ENCODE data around the gene DEXI. TPM values are rescaled to one million over a fixed set of nuclear protein-coding genes. Genes with fewer than 3 reads are reported as not detected.

The DEXI gene
- polyA plus RNA-seq, 3 donors: 4.9 to 10.8 (median 6.8) TPM

- Histone ChIP-seq H3K4me3 (replicated peaks in 1 of 3; ENCODE audit: low read depth in 2 of 3, low read length in 3 of 3) (no peak overlapping the region), H3K27ac (ENCODE audit: low read depth in 1 of 2, low read length in 2 of 2) (no peak overlapping the region), H2AFZ (ENCODE audit: insufficient read depth, low read depth, low read length, poor library complexity, severe bottlenecking) (no peak overlapping the region), H3K4me1 (ENCODE audit: control insufficient read depth in 1 of 2, insufficient read depth in 2 of 2, low read length in 2 of 2) (no peaks in the 10 kb centered on the region), H3K27me3 (ENCODE audit: control insufficient read depth in 2 of 2, insufficient read depth in 2 of 2, low read length in 2 of 2) (no peaks in the 10 kb centered on the region), H3K36me3 (replicated peaks in 1 of 2; ENCODE audit: control insufficient read depth in 1 of 2, insufficient read depth in 2 of 2, low read length in 2 of 2) (peaks cover 94 to 100% of the 10 kb centered on the region in 2 donors), H4K20me1 (ENCODE audit: insufficient read depth, low read length) (peaks cover 94% of the 10 kb centered on the region), H3K4me2 (replicated peaks; ENCODE audit: extremely low read depth, low read length, poor library complexity, severe bottlenecking) (no peak overlapping the region), H3K9ac (ENCODE audit: insufficient read depth, low read length, poor library complexity, severe bottlenecking) (no peak overlapping the region), H3K9me3 (replicated peaks in 1 of 2; ENCODE audit: control insufficient read depth in 1 of 2, insufficient read depth in 1 of 2, low read length in 2 of 2) (no peaks in the 10 kb centered on the region), H3K79me2 (ENCODE audit: insufficient read depth, low read length) (no peaks in the 10 kb centered on the region)
- peaks cover 4% of the 10 kb centered on the region for H3K4me1 Mint-ChIP-seq
- no peaks in the 10 kb centered on the region for H3K9me3 Mint-ChIP-seq
- intact Hi-C loops (cut with micrococcal nuclease): no loop called here
- H3K4me3 Mint-ChIP-seq: no peak overlapping the region
- H3K36me3 Mint-ChIP-seq: peaks cover 81 to 94% of the 10 kb centered on the region in 2 donors
- no peaks in the 10 kb centered on the region for H3K27me3 Mint-ChIP-seq (ENCODE audit: low read depth in 3 of 3)
- TF ChIP-seq CTCF (IDR thresholded peaks at IDR 0.05): no peak
- H3K27ac Mint-ChIP-seq: peak overlapping the region in 5 of 7 donors; percentile 4 to 88 (median 38)
- no peak for DNase-seq
Measured at GRCh38 chr16:10911267-10911666, 31.0 kb downstream of the DEXI start.

GRCh38 chr16:10907757-10908045 is 34.6 kb downstream of the DEXI start:
- Mint-ChIP-seq H3K4me1 (no peaks in the 10 kb centered on the region), H3K36me3 (peaks cover 86 to 96% of the 10 kb centered on the region in 2 donors), H3K4me3 (no peak overlapping the region), H3K27me3 (ENCODE audit: low read depth in 3 of 3) (no peaks in the 10 kb centered on the region), H3K27ac (no peak overlapping the region), H3K9me3 (peaks cover 0 to 5% (median 3%) of the 10 kb centered on the region in 7 donors)
- no peak for TF ChIP-seq CTCF (IDR thresholded peaks at IDR 0.05)
- WGBS (ENCODE audit: insufficient coverage): 93% methylated on average over 21 of the region's 21 CpGs
- no peaks in the 10 kb centered on the region for H3K27me3 ChIP-seq (ENCODE audit: control insufficient read depth in 2 of 2, insufficient read depth in 2 of 2, low read length in 2 of 2)
- H3K36me3 ChIP-seq (replicated peaks in 1 of 2; ENCODE audit: control insufficient read depth in 1 of 2, insufficient read depth in 2 of 2, low read length in 2 of 2): peaks cover 99 to 100% of the 10 kb centered on the region in 2 donors
- no peak overlapping the region for H2AFZ ChIP-seq (ENCODE audit: insufficient read depth, low read depth, low read length, poor library complexity, severe bottlenecking)
- no peak for DNase-seq
- intact Hi-C loops (cut with micrococcal nuclease): loop anchor here in 1 of 2 donors (5.0 kb wide), 1 partner anchor 50 kb away; no protein-coding TSS in a partner anchor
- no peaks in the 10 kb centered on the region for H3K4me1 ChIP-seq (ENCODE audit: control insufficient read depth in 1 of 2, insufficient read depth in 2 of 2, low read length in 2 of 2)
- H4K20me1 ChIP-seq (ENCODE audit: insufficient read depth, low read length): peaks cover 99% of the 10 kb centered on the region
- H3K9ac ChIP-seq (ENCODE audit: insufficient read depth, low read length, poor library complexity, severe bottlenecking): no peak overlapping the region
- H3K4me3 ChIP-seq (replicated peaks in 1 of 3; ENCODE audit: low read depth in 2 of 3, low read length in 3 of 3): no peak overlapping the region
- H3K9me3 ChIP-seq (replicated peaks in 1 of 2; ENCODE audit: control insufficient read depth in 1 of 2, insufficient read depth in 1 of 2, low read length in 2 of 2): peaks cover 0 to under 1% of the 10 kb centered on the region in 2 donors
- H3K4me2 ChIP-seq (replicated peaks; ENCODE audit: extremely low read depth, low read length, poor library complexity, severe bottlenecking): no peak overlapping the region
- no peak overlapping the region for H3K27ac ChIP-seq (ENCODE audit: low read depth in 1 of 2, low read length in 2 of 2)
- no peaks in the 10 kb centered on the region for H3K79me2 ChIP-seq (ENCODE audit: insufficient read depth, low read length)

All from CD14-positive monocyte (primary cell).